Measurements from ENCODE around the gene C12orf43.

The C12orf43 gene

GRCh38 chr12:120996133-120996746 lies 20.0 kb downstream of the C12orf43 start:
- FAIRE-seq = no peak

GRCh38 chr12:120994589-120995337 lies 21.5 kb downstream of the C12orf43 start:
- FAIRE-seq = no peak

- no peak for FAIRE-seq
Measured at GRCh38 chr12:120994059-120994458, 22.2 kb downstream of the C12orf43 start.

- FAIRE-seq = no peak
Measured at GRCh38 chr12:120993496-120993895, 22.8 kb downstream of the C12orf43 start.

GRCh38 chr12:120992989-120993388 lies 23.3 kb downstream of the C12orf43 start:
- FAIRE-seq = no peak

DNA sequence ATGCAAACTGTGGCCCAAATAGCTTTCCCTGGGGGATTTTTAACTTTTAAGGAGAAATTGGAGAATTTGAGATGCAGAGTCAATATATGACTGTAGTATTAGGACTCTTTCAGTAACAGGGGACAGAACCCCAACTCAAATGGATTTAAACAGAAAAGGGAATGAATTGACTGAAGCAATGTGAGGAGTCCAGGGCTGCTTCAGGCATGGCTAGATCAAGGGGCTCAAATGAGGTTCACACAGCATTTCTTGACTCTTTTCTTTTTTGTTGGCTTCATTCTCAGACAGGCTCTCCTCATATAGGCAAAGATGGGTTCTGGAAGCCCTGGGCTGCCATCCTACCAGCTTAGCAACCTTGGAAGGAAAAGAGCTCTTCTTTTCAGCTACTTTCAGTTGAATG lies 24.3 kb downstream of the C12orf43 start:
- no peak for FAIRE-seq

GRCh38 chr12:120990487-120991055 lies 25.7 kb downstream of the C12orf43 start:
- FAIRE-seq = no peak

DNA sequence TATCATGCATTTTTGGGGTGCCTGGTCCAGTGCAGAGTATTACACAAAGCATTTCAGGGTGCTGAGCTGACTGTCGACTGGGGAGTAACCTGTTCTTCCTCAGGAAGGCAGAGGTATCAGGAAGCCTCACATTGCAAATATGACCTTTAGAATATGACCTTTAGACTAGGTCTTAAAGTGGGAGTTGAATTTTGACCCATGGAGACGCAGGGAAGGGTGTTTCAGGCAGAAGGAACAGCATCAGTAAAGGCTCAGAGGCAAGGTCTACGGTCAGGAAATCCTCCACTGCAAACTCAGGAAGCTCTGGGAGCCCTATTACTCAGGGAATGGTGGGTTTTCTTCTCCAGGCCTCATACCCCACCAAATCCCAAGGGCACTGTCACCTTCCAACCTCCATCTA lies 26.6 kb downstream of the C12orf43 start:
- no peak for FAIRE-seq

DNA sequence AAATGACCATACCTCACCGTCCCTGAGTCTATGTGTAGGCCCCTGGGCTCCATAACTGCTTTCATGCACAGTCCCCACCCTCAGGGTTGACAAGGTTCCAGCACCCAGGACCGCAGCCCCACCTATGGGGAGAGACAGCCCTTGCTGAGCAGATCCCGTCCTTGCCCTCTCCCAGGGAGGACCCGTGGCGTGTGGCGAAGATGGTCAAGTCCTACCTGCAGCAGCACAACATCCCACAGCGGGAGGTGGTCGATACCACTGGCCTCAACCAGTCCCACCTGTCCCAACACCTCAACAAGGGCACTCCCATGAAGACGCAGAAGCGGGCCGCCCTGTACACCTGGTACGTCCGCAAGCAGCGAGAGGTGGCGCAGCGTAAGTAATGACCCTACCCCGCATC lies 27.6 kb downstream of the C12orf43 start:
- FAIRE-seq = no peak

DNA sequence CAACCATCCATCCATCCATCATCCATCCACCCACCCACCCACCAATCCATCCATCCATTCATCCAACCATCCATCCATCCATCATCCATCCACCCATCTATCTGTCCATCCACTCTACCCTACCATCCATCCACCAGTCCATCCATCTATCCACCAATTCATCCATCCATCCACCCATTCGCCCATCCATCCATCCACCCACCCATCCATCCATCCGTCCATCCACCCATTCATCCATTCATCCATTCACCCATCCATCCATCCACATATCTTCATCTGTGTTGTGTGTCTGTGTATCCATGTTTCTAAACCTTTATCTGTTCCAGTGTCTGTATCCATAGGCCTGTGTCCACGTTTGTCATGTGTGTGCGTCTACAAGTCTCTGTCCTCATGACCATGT lies 28.1 kb downstream of the C12orf43 start:
- no peak for FAIRE-seq

GRCh38 chr12:120984351-120984898 lies 31.9 kb downstream of the C12orf43 start:
- FAIRE-seq = no peak

- FAIRE-seq = no peak
Measured at GRCh38 chr12:120983759-120984158, 32.5 kb downstream of the C12orf43 start.

DNA sequence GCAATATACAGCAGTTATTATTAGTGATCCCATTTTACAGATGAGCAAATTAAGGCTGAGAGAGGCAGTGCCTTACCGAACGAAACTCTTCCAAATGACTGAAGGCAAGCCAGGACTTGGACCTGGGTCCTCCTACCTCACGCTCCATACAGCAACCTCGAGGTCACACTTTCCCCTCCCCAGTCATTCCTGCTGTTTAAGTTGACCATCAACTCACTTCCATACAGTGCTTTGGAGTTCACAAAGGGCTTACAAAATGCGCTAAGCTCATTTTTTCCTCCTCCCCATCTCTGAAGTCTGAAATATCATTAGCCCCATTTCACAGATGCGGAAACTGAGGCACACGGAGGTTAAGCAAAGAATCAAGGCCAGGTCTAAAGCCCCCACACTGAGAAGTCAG lies 33.6 kb downstream of the C12orf43 start:
- FAIRE-seq = no peak

DNA sequence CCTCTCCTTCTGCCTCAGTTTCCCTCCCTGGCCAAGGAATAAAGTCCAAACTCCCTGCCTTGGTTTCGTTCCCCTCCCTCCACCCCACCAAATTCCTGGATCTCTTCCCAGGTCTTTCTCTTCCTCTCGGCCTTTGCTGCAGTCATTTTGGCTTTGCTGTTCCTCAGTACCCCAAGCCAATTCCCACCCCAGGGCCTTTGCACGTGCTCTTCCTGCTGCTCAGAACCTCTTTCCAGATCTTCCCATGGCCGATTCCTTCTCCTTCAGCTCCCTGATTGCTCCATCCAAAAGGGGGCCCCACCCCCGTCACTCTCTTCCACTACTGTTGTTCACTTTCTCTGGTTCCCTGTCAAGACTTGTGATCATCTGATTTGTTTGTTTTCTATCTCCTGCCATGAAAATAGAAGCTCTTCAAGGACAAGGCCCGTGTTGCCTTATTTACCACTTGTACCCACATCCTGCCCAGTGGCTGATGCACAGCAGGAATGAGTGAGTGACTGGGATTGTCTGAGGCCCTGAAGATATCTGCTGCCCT lies 34.8 kb downstream of the C12orf43 start:
- no peak for FAIRE-seq

GRCh38 chr12:120980800-120981368 lies 35.4 kb downstream of the C12orf43 start:
- no peak for FAIRE-seq

GRCh38 chr12:120979862-120980696 lies 36.2 kb downstream of the C12orf43 start:
- FAIRE-seq = no peak

DNA sequence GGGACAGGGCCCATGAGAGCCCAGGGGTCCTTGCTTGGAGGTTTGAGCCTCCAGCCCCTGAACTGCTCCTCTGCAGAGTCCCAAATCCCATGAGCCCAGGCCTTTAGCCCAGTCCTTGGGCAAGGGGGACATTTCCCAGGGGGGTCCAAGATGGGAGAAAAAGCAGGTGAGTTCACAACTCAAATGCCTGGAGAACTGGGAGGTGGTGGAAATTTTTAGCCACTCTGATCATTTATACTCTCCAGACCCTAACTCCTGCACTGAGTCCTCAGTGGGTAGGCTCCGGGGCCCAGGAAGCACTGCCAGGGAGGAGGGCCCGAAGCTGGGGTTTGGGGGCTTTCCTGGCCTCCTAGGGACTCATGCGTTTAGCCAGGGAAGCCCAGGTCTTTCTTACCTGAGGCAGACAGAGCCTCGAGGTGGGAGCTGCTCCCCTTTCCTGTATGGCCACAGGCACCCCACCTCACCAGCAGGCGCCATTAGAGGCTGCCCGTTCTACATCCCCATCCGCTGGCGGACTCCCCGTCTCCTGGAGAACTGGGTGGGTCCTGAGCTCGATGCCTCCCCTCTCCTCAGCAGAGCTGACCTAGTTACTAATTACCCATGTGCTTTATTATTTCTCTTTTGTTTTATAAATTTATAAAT lies 36.9 kb downstream of the C12orf43 start:
- no peak for FAIRE-seq

DNA sequence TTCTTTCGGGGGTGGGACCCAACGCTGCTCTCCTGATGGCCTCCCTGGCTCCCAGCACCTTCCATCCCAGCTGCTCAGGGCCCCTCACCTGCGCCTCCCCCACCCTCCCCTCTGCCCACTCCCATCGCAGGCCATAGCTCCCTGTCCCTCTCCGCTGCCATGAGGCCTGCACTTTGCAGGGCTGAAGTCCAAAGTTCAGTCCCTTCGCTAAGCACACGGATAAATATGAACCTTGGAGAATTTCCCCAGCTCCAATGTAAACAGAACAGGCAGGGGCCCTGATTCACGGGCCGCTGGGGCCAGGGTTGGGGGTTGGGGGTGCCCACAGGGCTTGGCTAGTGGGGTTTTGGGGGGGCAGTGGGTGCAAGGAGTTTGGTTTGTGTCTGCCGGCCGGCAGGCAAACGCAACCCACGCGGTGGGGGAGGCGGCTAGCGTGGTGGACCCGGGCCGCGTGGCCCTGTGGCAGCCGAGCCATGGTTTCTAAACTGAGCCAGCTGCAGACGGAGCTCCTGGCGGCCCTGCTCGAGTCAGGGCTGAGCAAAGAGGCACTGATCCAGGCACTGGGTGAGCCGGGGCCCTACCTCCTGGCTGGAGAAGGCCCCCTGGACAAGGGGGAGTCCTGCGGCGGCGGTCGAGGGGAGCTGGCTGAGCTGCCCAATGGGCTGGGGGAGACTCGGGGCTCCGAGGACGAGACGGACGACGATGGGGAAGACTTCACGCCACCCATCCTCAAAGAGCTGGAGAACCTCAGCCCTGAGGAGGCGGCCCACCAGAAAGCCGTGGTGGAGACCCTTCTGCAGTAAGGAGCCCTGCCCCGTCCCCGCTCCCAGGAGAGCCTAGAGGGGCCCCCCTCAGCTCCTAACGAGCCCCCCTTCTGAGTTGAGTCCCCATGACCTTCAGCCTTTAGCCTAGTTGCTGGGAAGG lies 37.7 kb downstream of the C12orf43 start, which contains the start of gene HNF1A:
TSS of gene HNF1A (plus strand) at position 248 of the 924 bp plus-strand sequence. CDS start at position 474, 226 bp downstream.
- FAIRE-seq = no peak

DNA sequence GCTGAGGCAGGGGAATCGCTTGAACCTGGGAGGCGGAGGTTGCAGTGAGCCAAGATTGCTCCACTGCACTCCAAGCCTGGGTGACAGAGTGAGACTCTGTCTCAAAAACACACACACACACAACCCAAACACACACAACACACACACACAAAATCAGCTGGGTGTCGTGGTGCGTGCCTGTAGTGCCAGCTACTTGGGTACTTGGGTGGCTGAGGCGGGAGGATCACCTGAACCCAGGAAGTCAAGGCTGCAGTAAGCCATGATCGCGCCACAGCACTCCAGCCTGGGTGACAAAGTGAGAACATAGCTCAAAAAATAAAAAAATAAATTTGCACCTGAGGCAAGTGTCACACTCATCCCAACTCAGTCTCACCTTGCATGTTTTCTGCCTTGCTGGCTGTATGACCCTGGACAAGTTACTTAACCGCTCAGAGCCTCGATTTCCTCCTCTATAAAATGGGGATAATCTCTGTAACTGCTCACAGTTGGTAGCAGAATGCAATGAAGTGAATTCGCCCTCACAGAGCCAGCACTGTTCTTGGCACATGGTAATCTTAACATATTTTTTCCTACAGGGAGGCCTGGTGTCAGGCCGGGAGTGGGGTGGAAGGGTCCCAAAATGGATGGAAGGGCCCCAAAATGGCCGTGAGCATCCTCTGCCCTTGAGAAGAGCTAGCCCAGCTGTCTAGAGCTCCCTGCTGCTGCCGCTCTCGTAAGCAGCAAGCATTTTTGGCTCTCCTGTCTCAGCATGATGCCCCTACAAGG lies 38.6 kb downstream of the C12orf43 start:
- no peak for FAIRE-seq

Data from colon (tissue), 2 donors.